Chondrocyte (in vitro differentiated cells): ENCODE data around the gene CXCR3. TPM values are rescaled to one million over a fixed set of nuclear protein-coding genes. Genes with fewer than 3 reads are reported as not detected.

Experiments
- DNase-seq: peaks from one replicate; pipeline ENCODE4 v3.0.0; 2021; ENCODE audit warnings: mixed read lengths, low spot score
- H3K27ac Mint-ChIP-seq: one replicate; pipeline ENCODE4 v1.8.0; 2021; ENCODE audit warnings: mild to moderate bottlenecking, moderate library complexity, mixed read lengths; ENCODE audit not compliant: unreplicated experiment
- H3K27me3 Mint-ChIP-seq: 2 replicates; pipeline ENCODE4 v1.8.0; 2021; ENCODE audit warnings: low read depth, mixed read lengths
- H3K36me3 Mint-ChIP-seq: 2 replicates; pipeline ENCODE4 v1.8.0; 2021; ENCODE audit warnings: low read depth, mixed read lengths
- H3K4me1 Mint-ChIP-seq: 2 replicates; pipeline ENCODE4 v1.8.0; 2021; ENCODE audit warnings: low read depth, mild to moderate bottlenecking, mixed read lengths
- H3K4me3 Mint-ChIP-seq: one replicate; pipeline ENCODE4 v1.8.0; 2021; ENCODE audit warnings: mild to moderate bottlenecking, moderate library complexity, mixed read lengths; ENCODE audit not compliant: unreplicated experiment
- H3K9me3 Mint-ChIP-seq: 2 replicates; pipeline ENCODE4 v1.8.0; 2021; ENCODE audit warnings: low read depth, mixed read lengths
- CTCF ChIP-seq: fragments of 200-600 bp; sonication (generic); IDR thresholded peaks from 2 replicates; pipeline ENCODE4 v1.5.0; 2021; ENCODE audit warnings: antibody characterized with exemption, mild to moderate bottlenecking, moderate library complexity
- total RNA-seq: library from RNA; stranded (reverse); gene quantifications from 3 replicates; pipeline ENCODE4 v1.2.1, GENCODE V29; 2021

The CXCR3 gene
- total RNA-seq, 1 donor from 2014 or later = not detected

GRCh38 chrX:71609095-71609750, 9.1 kb downstream of the CXCR3 start:
- peaks cover 48% of the 10 kb centered on the region for H3K36me3 Mint-ChIP-seq
- no peak overlapping the region for H3K4me3 Mint-ChIP-seq
- no peaks in the 10 kb centered on the region for H3K27me3 Mint-ChIP-seq
- TF ChIP-seq CTCF = no peak
- H3K27ac Mint-ChIP-seq = no peak overlapping the region
- peaks cover 18% of the 10 kb centered on the region for H3K9me3 Mint-ChIP-seq
- H3K4me1 Mint-ChIP-seq = no peaks in the 10 kb centered on the region
- DNase-seq = no peak

GRCh38 chrX:71607488-71607887, 10.8 kb downstream of the CXCR3 start:
- Mint-ChIP-seq H3K36me3 (peaks cover 54% of the 10 kb centered on the region), H3K4me3 (no peak overlapping the region), H3K4me1 (peaks cover 4% of the 10 kb centered on the region), H3K27me3 (no peaks in the 10 kb centered on the region), H3K9me3 (peaks cover 31% of the 10 kb centered on the region), H3K27ac (no peak overlapping the region)
- no peak for DNase-seq
- no peak for TF ChIP-seq CTCF

- DNase-seq = no peak
- H3K4me1 Mint-ChIP-seq = peaks cover 4% of the 10 kb centered on the region
- H3K36me3 Mint-ChIP-seq = peaks cover 59% of the 10 kb centered on the region
- no peak for TF ChIP-seq CTCF
- no peak overlapping the region for H3K27ac Mint-ChIP-seq
- H3K4me3 Mint-ChIP-seq = no peak overlapping the region
- H3K9me3 Mint-ChIP-seq = peaks cover 33% of the 10 kb centered on the region
- H3K27me3 Mint-ChIP-seq = no peaks in the 10 kb centered on the region
Observed at GRCh38 chrX:71606536-71607216, 11.6 kb downstream of the CXCR3 start.

GRCh38 chrX:71604796-71605568, 13.3 kb downstream of the CXCR3 start:
- TF ChIP-seq CTCF = no peak
- Mint-ChIP-seq H3K27ac (no peak overlapping the region), H3K4me3 (no peak overlapping the region), H3K27me3 (no peaks in the 10 kb centered on the region), H3K4me1 (peaks cover 4% of the 10 kb centered on the region), H3K36me3 (peaks cover 50% of the 10 kb centered on the region), H3K9me3 (peaks cover 32% of the 10 kb centered on the region)
- no peak for DNase-seq

GRCh38 chrX:71604141-71604540, 14.2 kb downstream of the CXCR3 start:
- Mint-ChIP-seq H3K27ac (peak overlapping the region; percentile 9), H3K27me3 (no peaks in the 10 kb centered on the region), H3K4me1 (peaks cover 4% of the 10 kb centered on the region), H3K36me3 (peaks cover 45% of the 10 kb centered on the region), H3K4me3 (no peak overlapping the region), H3K9me3 (peaks cover 31% of the 10 kb centered on the region)
- TF ChIP-seq CTCF = no peak
- DNase-seq = no peak
